GM11168 (cell line): ENCODE results near the gene HTRA2.
"Not testable (repeated sequence)": the region's sequence is repeated elsewhere in the genome, so short reads cannot be mapped to it uniquely, and the experiment has no call there.

Source experiments
- in situ Hi-C: fragments of 300-500 bp; cut with MboI; formaldehyde crosslinking; loops from one replicate; pipeline ENCODE4 v1.12.0; 2022; ENCODE audit warnings: low sequenced_read_pairs; ENCODE audit not compliant: unreplicated experiment

The HTRA2 gene

DNA sequence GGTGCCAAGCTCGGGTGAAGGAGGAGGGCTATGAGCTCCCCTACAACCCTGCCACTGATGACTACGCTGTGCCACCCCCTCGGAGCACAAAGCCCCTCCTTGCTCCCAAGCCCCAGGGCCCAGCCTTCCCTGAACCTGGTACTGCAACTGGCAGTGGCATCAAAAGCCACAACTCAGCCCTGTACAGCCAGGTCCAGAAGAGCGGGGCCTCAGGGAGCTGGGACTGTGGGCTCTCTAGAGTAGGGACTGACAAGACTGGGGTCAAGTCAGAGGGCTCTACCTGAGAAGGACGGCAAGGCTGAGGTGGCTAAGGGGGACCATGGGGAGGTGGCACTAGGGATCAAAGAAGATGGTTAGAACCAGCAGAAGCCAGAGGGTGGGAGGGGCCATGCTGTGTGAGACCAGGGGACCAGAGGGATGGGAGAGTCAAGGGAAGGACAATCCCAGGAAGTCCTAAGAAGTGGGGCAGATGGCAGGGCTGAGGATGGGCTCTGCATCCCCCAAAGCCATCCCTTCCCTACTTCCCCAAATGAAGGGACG, 27.2 kb downstream of the HTRA2 start:
- in situ Hi-C loops: no loop called here

DNA sequence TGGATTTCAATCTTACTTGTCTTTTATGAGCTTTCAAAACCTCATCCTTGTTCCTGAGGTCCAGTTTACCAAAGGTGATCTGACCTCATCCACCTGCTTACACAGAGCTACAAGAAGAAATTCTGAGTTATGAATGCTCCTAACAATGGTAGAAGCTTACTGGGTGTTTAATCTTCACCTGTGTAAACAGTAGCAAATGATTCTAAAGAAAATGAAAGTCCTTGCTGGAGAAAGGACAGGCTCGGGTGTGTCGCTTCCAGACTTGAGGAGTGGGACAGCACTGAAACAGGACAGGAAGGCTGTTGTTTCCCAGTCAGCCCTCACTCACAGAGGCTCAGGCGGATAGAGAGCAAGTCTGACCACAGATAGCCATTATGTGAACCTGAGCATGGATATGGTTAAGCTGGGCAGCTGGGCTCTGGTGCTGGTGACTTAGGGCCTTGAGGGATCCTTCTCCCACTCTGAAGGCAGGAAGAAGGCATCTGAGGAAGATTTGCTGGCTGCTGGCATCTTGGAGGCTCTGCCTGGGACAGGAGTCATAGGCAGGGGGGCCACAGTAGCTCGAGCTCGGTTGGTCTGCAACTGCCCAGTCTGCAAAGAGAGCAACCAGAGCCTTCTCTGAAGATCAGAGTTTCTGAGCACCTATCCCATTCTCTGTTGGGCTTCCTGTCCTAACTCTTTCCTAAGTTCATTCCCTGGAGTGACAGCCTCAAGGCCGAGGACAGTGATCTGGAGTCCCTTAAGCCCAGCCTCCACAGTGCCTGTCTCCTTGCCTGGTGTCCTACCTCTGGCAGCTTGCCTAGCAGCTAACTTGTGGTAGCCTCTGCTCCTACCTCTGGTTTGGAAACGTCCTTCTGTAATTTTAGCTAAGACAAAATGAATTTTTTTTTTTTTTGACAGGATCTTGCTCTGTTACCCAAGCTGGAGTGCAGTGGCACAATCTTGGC, 28.8 kb downstream of the HTRA2 start:
- in situ Hi-C loops: no loop called here

DNA sequence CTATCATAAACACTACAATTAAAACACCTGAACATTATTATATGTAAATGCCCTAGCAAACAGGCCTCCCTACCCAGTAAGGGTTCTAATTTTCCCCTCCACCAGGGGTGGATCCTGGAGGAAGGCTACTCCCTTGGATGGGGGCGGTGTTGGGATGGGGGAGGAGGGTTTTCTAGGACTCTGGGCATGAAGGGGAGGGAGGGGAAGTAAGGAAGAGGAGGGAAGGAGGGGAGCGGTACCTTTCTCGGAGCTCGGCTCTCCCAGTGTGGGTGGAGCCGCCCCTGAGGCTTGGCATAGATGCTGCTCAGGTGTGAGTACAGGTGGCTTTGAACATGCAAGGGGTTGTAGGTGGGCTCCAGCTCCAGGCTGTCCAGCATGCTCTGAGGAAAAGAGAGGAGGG, 30.2 kb downstream of the HTRA2 start:
- in situ Hi-C loops: no loop called here

DNA sequence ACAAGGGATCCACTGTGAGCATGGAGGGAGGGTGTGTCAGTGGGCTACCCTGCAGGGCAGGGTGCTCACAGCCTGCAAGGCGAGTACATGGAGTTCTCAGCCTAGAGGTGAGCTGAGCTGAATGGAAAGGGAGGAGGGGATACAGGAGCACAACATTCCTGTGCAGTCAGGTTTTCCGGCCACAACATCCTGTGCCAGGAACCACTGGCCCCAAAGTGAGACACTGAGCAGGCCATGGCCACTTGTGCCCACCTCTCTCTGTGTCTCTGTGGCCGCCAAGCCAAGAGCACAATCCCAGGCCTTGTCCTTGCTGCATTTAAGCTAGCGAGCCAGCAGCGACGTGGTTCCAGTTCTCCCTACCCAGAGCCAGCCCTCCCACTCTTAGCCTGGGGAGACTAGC, 30.9 kb downstream of the HTRA2 start:
- in situ Hi-C loops: no loop called here

DNA sequence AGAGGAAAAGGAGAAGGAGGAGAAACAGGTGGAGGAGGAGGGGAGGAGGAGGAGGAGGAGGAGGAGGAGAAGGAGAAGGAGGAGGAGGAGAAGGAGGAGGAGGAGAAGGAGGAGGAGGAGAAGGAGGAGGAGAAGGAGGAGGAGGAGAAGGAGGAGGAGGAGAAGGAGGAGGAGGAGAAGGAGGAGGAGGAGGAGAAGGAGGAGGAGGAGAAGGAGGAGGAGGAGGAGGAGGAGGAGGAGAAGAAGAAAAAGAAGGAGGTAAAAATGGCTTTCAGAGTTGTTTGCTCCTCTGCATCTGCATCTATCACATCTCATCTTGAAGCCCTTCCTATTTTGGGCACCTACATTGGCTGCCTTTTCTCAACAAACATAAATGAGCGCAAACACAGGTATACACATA, 31.3 kb downstream of the HTRA2 start:
- in situ Hi-C loops: not testable (repeated sequence)

DNA sequence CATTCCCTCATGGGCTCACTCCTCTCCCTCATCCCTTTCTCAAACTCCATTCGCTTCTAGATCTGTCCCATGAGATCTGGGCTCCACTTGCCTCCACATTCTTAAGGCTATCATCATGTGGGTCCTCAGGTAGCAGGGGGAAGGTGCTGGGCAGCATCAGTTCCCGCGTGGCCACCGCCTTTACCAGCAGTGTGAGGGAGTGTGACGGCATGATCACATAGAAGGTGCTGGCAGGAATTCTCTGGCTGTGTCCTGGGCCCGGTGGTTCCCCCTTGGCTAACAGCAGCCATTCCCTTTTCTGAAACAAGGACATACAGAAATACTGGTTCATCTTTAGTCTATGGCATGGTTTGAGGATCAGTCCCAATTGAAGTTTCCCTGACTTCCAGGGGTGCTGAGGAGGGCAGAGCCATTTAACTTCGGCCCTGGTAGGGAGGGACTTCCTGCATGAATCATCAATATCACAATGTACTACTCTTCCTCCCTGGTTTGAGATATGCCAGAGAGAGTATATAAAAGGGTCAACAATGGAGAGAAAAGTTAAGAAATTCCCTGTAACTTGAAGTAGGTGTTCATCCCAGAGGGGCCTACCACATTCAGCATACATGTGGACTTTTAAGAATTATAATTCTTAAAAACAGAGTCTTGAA, 32.5 kb downstream of the HTRA2 start:
- in situ Hi-C loops: no loop called here

DNA sequence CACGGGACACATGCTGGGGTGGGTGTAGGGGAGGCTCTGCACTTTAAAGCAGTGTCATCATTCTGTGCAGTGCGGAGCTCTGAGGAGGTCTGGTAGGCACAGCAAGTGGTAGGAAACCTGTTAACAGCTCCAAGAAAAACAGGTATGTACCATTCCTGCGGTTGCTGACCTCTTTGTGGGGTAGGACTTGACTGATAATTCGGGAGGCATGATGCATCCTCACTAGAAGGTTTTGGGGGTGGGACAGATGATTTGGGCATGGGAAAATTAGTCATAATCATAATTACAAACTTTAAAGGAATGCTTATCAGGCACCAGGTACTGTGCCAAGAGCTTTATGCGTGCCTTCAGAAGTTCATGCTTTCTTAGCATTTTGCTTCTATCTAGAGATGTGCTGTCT, 34.5 kb downstream of the HTRA2 start:
- in situ Hi-C loops: no loop called here

DNA sequence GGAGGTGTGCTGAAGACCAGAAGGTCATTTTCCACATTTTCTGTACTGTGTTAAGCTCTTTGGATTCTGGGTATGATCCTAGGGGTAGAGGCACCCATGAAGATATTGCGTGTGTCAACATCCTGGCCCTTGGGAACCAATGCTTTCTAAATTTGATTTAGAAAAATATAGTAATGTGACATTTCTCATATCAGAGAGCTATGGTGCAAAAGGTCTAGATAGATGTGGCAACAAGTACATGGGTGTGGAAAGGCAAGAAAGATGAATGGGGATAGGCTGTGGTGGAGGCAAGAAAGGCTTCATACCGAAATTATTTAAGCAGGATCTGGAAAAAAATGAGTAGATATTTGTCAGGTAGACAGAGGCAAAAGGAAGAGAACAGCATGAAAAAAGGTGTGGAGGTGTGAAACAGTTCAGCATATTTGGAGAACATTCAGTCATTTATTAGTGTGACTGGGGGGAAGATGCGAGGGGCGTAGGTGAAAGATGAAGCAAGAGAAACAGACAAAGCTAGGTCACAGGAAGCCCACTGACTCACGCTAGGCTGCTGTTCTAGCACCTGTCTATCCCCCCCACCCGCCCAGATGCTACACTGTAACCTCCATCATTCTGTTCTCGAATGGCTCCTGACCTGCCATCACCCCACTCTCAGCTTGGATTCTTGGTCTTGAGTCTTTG, 36.5 kb downstream of the HTRA2 start:
- in situ Hi-C loops: no loop called here

DNA sequence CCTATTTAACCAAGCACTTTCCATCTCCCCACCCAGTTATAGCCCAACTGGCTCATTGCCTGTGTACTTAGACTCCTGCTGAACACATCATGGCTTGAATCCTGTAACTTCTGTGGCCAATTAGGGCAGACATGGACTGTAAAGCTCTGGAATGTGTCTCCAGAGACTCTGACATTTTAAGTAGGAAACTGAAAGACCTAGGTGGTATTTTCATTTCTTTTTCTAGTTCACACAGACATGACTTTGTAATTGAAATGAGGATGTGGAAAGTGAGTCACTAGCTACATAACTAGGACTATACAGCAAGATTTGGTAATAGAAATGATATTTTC, 37.0 kb downstream of the HTRA2 start:
- in situ Hi-C loops: no loop called here

DNA sequence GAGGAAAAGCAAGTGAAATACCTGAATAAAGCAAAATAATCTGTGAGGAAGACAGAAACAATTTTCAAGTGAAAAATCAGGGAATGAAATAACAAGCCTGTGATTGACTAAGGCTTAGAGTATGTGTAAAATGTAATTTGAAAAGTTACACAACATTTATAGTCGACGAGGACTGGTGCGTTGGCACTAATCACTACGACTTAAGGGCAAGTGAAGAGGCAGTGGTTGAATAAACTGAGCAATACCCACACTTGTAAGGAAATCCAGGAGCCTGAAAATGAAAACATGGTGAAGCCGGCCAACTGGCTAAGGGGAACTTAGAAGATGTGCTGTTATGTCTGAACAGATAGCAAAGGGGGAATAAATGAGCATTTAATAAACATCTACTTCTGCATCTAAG, 38.1 kb downstream of the HTRA2 start:
- in situ Hi-C loops: no loop called here

DNA sequence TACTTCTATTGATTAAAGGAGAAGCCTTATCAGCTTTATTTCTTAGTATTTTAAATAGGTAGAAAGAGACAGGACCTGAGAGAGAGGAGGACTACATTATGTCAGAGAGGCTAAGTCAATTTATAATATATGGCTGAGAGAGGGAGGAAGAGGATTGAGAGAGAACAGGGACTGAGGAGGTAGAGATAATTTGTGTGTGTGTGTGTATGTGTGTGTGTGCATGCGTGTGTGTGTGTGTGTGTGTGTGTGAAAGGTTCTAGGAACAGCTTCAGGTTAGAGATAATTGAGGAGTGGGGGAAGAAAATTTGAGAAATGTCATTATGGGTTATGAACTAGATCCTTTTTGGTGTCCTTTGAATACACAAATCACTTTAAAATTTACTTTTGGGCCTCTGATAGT, 40.0 kb downstream of the HTRA2 start:
- in situ Hi-C loops: no loop called here

DNA sequence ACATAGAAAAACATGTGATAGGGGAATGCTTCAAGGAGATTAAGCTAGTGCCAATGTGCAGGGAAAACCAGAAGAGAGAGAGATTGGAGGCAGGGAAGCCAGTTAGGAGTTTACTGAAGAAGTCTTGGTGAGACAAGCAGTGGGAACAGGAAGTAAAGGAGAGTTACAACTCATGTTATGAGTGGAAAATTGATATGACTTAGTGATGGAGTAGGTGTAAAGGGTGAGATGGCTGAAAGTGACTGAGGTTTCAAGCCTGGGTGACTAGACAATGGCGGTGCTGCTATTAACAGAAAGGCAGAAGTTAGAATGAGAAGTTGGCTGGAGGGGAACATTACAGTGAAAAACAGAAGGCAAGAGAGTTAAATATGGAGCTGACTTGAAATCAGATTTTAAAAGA, 41.3 kb downstream of the HTRA2 start:
- in situ Hi-C loops: no loop called here

DNA sequence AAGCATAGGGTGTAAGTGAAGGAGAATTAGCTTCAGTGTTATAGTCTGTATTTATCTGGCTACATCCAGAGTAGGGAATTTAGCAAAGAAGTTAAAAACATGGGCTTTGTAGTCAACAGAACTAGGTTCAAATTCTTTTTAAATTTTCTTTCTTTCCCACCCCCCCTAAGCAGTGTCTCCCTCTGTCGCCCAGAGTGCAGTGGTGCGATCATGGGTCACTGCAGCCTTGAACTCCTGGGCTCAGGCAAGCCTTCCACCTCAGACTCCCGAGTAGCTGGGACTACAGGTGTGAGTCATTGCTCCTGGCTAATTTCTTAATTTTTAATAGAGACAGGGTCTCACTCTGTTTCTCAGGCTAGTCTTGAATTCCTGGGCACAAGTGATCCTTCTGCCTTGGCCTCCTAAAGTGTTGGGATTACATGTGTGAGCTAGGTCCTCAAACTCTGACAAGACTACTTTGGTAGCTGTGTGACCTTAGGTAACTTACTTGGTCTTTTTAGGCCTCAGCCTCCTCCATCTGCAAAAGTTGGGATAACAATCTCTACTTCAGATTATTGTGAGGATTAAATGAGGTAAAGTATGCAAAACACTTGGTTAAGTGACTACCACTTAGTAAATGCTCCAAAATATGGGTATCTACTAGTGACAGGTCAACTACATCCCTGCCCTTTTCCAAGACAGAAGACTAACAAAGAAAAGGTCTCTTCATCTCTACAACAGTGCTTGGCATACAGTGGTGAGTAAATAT, 42.6 kb downstream of the HTRA2 start:
- in situ Hi-C loops: no loop called here

DNA sequence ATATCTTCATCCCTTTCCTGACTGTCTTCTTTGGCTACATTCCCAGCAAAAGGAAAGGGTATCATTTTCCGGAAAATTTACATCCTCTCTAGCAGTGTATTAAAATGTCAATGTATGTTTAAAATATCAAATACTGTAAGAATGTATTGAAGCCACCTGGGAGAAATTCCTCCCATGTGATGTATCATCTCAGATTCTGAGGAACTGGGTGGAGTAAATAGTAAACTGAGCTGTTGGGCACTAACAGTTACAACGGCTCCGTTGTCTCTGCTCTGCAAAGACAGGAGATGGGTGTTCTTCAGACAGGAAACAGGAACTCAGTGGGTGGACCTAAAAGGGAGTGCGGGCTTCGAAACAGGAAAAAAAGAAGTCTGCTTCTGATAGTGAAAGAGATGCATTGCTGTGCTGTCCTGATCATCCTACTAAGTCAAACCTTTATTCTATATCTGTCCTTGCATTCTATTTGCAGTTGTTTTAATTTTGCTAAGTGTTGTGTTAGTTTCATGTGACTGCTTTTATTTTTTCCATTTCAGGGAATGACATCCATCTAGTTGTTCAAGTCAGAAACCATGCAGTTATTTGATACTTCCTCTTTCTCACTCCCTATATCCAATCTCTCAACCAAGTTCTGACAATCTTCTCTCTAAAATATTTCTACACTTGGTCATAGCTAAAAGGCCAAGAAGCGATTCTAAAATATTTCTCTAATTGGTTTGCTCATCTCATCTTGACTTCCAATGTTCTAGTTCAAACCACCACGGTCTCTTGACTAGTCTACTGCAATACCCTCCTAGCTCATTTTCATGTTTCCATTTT, 44.2 kb downstream of the HTRA2 start:
- in situ Hi-C loops: no loop called here

DNA sequence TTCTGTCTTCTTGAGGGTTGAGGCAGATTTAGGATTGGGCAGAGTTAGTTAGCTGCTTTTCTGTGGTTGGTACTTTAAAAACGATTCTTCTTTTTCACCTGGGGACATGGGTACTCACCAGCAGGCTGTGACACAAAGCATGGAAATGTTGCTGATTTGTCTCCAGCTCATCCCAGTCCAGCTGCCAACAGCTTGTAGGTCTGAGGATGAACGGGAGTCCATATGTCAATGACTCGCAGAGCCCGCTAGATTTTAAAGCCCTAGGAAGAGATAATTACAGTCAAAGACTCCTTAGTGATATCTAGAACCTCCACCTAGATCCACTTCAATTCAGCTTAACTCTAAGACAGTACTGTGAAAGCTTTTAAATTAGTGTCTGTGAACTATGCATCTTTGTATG, 45.6 kb downstream of the HTRA2 start:
- in situ Hi-C loops: loop anchor here (5.0 kb wide), 1 partner anchor 93 kb away; the partner anchor contains the start of genes CCDC142 and TTC31

DNA sequence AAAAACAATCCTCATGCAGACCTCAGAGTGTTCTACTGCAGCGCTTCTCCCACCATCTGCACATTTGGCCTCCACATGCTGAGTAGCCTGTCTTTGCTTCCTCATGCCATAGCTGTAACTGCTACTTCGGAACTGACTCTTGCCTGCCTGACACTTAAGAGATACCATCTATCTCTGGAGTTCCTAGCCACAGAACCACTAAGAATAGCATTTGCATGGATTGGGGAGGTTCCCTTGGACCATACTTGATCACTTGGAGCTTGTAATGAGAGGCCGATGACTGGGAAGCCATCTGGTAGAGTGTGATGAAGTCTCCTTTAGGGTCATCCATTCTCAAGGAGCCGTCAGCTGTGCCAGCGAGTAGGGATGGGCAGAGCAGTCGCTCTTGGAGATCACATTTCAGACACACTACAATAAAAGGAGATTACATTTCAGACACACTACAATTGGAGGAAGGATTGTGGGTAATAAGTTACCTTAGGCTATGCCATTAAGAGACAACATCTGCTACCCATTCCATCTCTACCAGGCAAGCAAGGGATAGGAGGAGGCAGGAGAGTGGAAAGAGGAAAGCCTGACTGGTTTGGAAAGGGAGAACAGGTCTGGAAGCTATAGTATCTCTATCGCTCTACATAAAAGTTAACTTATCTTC, 46.6 kb downstream of the HTRA2 start:
- in situ Hi-C loops: loop anchor here (5.0 kb wide), 1 partner anchor 94 kb away; the partner anchor contains the start of genes CCDC142 and TTC31

DNA sequence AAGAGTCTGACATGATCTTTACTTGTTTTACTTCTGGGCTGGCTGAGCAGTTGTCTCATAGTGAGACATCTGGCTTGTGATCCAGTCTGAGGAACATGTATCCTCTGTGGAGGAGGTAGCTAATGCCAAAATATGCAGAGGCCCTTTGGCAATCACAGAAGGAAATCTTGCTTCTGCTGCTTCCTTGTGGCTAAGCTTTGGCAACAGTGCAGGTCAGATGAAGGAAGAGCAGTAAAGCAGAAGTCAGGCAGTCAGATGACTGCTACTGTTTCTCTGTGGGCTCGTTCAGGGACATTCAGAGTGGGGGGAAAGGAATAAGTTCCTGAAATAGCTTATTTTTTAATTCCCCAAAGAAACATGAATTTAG, 47.1 kb downstream of the HTRA2 start:
- in situ Hi-C loops: loop anchor here (5.0 kb wide), 1 partner anchor 95 kb away; the partner anchor contains the start of genes CCDC142 and TTC31

DNA sequence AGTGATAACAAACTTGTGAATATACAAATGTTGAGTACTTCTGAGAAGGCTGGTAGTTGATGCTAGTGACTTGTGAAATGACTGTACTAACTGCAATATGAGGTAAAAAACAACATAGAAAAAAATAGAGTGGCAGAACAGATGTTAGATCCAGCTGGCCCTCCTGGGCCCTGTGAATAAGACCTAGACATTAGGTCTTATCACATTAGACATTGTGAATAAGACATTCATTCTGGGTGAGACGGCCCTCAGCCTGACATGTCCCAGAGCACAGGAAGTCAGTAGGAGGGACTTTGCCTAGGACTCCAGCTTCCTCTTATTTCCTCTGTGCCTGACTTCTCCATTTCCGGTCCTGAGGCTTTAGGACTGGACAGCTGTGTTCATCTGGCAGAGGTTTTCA, 47.7 kb downstream of the HTRA2 start:
- in situ Hi-C loops: loop anchor here (5.0 kb wide), 1 partner anchor 95 kb away; the partner anchor contains the start of genes CCDC142 and TTC31

DNA sequence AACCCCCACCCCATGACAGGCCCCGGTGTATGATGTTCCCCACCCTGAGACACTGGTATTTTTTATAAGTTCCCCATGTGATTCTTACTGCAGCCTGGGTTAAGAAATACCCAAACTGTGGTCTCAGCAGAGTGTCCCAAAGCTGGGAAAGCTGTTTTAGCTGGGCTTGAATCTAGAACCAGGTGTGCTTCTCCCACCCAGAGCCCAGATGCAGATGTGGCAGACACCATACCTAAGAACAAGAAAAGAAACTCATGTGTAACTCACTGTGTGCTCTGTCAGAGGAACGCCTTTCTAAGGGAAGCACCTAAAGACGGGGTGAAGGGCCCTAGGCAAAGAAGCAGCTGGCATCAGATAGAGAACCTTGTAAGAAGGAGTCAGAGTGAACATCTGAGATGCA, 48.7 kb downstream of the HTRA2 start:
- in situ Hi-C loops: loop anchor here (5.0 kb wide), 1 partner anchor 96 kb away; the partner anchor contains the start of genes CCDC142 and TTC31
